HT-29 (cell line): ENCODE results near the gene RBM4. TPM values are rescaled to one million over a fixed set of nuclear protein-coding genes. Genes with fewer than 3 reads are reported as not detected.

Source experiments
- DNase-seq: peaks from one replicate; pipeline ENCODE4 v3.0.0-alpha.2; 2015; ENCODE audit warnings: low spot score
- small RNA-seq: library from RNA; depleted of rRNA; stranded (forward); fragments of <200 nt; gene quantifications from one replicate; pipeline ENCODE3, GENCODE V24; 2014
- total RNA-seq: library from RNA; depleted of rRNA; stranded (reverse); fragments of >200 nt; shearing (Covaris generic); gene quantifications from 2 replicates; pipeline ENCODE4 v1.2.3, GENCODE V29; 2014; rRNA removed

The RBM4 gene
- total RNA-seq, 1 experiment from 2014 or later = 93.9 TPM

DNA sequence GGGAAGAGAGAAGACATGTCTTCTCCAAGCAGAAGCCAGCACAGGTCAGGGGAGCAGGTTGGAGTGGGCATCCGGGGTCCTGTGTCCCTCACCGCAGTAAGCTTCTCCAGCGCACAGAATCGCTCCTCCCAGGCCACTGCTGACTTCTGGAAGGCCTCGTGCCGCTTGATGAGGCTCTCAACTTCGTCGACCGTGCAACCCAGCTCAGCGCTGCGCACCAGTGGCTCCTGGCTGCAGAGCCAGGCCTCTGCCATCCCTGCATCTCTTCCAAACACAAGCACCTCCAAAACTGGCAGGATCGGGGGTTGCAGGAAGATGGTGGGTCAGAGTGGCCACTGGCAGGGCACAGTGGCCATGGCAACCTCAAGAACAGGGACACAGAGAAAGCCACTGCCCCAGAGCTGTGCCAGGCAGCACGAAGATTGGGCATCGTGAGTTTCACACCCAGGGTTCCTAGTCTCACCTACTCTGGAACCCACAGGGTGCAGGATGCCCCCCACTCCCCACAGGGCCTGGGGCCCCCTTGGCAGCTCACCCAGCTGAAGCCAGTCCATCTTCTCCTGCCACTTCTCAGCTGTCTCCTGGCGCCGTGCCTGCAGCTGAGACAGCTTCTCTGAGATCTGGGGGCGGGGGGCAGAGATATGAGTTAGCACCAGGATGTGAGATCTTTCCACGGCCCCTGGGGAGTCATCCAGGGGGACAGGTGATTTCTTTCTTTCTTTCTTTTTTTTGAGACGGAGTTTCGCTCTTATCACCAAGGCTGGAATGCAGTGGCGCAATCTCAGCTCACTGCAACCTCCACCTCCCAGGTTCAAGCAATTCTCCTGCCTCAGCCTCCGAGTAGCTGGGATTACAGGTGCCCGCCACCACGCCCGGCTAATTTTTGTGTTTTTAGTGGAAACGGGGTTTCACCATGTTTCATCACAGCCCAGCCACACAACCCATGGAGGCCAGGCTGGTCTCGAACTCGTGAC lies 50.3 kb downstream of the RBM4 start:
- DNase-seq = no peak

DNA sequence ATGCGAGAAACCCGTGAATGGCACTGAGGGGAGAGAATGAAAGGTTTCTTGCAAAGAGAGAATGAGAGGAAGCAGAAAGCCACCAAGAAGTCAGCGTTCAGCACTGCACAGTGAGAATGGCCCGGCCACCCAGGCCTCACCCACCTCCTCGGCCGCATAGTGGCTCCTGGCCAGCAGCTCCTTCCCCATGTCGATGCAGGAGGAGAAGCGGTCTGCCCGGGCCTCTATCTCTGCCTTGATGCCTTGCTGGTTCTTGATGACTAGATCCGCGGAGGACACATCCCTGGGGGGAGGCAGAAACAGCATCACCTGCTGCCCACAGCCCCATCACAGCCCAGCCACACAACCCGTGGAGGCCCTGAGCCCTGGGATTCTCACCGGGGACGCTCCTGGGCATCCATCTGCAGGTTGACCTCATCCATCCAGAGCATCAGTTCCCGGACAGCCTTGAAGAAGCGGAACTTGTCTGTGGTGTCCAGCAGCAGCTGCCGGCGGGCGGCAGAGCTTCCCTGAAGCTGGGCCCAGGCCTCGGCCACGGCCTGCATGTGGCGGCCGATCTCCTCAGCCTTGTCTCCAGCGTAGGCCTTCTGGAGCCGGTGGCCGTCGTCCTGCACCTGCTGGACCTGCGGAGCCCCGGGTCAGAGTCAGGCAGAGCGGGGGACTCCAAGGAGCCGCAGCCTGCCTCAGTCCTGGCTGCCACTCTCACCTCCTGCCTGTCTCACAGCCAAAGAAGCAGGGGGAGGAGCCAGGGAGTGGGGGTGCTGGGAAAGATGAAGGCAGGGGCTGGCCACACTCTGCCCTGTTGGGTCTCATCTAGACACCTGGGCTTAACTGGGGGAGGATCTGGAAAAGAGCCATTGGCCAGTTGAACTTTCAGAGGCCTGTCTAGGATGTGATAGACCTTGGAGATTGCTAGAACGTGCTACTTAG lies 51.4 kb downstream of the RBM4 start:
- no peak for DNase-seq

DNA sequence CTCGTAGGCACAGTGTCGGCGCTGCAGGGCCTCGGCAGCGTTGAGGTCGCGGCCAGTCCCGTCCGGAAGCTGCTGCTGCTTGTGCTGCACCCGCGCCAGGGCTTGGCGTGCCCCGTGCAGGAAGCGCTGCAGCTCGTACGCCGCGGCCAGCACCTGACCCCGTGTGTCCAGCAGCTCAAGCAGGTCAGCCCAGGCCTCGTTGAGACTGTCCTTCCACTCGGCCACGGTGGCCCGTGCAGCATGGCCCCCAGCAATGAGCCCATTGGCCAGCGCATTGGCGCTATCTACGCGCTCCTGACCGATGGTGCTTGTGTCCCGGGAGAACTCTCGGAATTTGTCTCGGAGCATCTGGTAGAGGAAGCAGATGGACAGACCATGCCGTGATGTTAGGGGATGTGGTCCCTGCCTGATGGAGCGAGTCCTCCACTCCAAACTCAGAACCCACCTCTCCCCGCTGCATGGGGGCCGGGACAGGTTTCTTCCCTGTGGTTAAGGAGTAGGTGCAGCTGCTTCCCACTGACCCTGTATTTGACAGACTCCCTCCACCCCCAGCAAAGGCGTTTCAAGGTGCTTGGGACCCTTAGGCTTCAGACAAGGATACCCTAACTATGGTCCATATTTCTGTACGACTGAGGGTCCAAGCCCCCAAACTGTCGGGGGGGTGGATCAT lies 52.9 kb downstream of the RBM4 start:
- DNase-seq = no peak

DNA sequence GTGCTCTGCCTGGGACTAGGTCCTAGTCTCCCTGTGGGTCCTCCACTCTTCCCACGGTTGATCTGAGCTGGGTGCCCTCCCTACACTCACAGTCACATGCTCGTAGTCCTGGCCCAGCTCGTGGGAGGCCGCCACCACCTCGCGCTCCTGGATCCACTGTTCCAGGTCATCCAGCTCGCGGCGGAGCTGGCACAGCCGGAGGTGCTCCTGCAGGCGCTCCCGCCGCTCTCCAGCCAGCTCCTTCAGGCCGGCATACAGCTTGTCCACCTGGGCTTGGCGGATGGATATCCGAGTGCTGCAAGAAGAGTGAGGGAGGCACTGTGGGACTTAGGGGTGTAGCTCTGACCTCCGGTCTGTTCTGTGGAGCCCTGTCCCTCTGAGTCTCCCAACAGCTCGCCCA lies 53.9 kb downstream of the RBM4 start:
- DNase-seq = no peak

DNA sequence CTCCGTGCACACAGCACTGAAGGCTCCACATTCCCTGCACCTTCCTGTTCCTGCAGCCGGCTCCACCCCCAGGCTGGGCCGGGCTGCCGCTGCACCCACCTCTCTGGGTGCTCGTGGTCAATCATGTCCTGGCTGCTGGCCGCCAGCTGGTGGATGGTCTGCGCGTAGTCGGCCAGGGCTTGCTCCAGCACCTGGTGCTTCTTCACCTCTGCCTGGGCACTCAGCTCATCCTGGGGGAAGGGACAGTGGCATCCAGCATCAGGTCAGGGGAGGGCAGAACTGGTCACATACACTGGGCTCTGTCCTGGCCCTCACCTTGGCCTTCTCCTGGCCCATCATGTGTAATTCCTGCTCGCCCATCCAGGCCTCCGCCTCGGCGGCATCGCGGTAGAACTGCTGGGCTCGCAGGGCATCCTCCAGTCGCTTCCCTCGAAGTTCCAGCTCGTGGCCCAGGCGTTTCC lies 54.4 kb downstream of the RBM4 start:
- no peak for DNase-seq

DNA sequence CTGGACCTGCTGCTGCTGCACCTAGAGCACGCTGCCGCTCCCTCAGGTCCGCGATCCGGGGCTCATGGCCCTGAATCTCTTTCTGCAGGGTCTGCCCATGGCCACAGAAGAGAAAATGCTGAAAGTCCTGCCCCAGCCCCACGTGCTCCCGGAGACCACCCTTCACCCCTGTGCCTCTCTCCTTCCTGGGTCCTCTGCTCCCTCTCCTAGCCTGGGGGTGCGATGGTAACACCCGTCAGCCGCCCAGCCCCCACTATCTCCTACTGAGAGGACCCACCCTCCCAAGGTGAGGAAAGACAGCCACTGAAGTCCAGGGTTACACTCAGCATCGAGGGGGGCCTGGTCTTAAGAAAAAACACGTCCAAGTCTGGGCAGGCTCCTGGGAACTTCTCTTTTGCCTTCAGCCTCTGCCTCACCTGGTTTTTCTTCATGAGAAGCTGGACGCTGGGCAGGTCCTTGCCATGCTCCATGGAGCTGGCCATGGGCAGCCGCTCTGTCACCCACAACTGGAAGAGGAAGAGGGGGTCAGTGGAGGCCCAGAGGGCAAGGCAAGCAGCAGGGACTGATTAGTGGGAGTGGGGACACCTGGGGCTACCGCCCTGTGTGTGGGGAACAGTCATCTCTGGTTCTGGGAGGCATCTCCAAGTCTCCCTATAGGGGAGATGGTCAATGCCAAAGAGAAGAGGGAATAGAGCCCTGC lies 55.0 kb downstream of the RBM4 start:
- no peak for DNase-seq

DNA sequence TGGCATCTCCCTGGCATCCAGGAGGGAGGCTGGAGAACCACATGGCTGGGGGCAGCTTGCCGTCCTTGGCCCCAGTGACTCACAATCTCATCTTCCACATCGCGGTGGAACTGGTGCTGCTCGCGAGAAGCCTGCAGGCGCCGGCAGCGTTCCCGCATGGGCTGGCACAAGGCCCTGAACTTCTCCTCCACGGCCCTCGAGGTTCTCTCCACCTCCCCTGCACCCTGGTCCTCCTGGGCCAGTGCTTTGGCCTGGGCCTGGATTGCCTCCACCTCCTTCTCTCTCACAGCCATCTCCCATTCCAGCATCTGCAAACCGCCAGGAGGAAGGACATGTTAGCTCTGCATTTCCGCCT lies 55.5 kb downstream of the RBM4 start:
- DNase-seq = no peak

DNA sequence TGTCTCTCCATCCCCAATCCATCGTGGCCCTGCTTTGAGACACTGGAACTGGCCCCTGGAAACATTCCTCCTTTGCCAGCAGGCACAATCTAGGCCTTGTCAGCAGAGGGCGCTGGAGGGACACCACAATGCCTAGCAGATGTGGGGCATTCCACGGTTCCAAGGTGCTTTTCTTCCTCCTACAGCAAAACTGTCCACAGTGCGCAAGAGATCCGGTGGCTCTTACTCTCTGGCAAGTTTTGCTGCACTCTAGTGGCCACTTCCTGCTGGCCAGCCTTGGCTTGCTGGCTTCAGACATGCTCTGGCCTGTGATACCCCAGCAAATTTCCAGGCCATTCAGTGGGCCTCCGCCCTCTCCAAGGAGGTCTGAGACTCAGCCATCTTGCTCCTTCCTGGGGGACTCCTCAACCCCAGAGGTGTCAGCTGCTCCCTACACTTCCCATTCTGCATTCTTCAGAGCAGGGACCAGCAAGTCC lies 56.3 kb downstream of the RBM4 start:
- peak; percentile 99 for DNase-seq

Small RNA genes lying within 50 kb of the gene (small RNA-seq; reads per million reads assigned to genes)
- gene RNU4-39P = not detected

Other genes starting within 250 kb of the RBM4 start
- gene NPAS4, start 217.7 kb upstream of the RBM4 start, total RNA-seq = not detected in 2 replicates
- 122 and 128 TPM in 2 replicates for gene MRPL11, start 199.9 kb upstream of the RBM4 start, total RNA-seq
- gene PELI3, start 171.8 kb upstream of the RBM4 start, total RNA-seq = 15.9 and 17.9 TPM in 2 replicates
- gene DPP3, start 158.3 kb upstream of the RBM4 start, total RNA-seq = 210 and 224 TPM in 2 replicates
- 39.7 and 41.4 TPM in 2 replicates for gene BBS1, start 128.1 kb upstream of the RBM4 start, total RNA-seq
- 28.1 and 35.0 TPM in 2 replicates for gene ZDHHC24, start 92.7 kb upstream of the RBM4 start, total RNA-seq
- not detected in 2 replicates for gene ACTN3, start 91.8 kb upstream of the RBM4 start, total RNA-seq
- not detected in 2 replicates for gene CTSF, start 70.1 kb upstream of the RBM4 start, total RNA-seq
- gene CCDC87, start 45.6 kb upstream of the RBM4 start, total RNA-seq = 0.79 and 1.3 TPM in 2 replicates
- gene CCS, start 45.5 kb upstream of the RBM4 start, total RNA-seq = 43.5 and 45.5 TPM in 2 replicates
- 94.0 and 95.6 TPM in 2 replicates for gene RBM14, start 22.1 kb upstream of the RBM4 start, total RNA-seq
- gene RBM4B, start 39.2 kb downstream of the RBM4 start, total RNA-seq = 22.5 and 24.5 TPM in 2 replicates
- 28.4 and 30.9 TPM in 2 replicates for gene SPTBN2, start 90.5 kb downstream of the RBM4 start, total RNA-seq
- gene RCE1, start 204.7 kb downstream of the RBM4 start, total RNA-seq = 122 and 138 TPM in 2 replicates
- 122 and 124 TPM in 2 replicates for gene LRFN4, start 218.4 kb downstream of the RBM4 start, total RNA-seq